ENCODE results near the gene SIAH3. TPM values are rescaled to one million over a fixed set of nuclear protein-coding genes. Genes with fewer than 3 reads are reported as not detected.

Gene SIAH3
- total and polyA plus RNA-seq, 8 donors, result 0.55 TPM; not detected in 7

DNA sequence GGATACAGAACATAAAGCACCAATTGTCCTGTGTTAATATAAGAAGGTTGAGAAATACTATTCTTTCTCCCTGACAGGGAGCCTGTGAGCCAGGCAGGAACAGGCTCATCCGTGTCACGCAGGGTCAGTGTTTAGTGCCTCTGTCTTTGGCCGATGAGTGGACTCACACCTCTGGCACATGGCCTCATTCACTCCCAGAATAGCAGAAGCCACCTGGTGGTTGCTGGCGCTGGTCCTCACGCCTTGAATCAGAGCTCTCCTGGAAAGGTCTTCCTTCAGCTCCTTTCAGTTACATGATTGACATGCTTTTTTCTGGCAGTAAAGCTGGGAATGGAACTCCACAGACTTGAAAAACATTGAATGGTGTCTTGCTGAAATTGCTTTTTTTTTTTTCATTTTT, 28.1 kb upstream of the SIAH3 start:
- H3K4me3 ChIP-seq, result no peak overlapping the region
- H3K9me3 ChIP-seq, result no peaks in the 10 kb centered on the region
- no peaks in the 10 kb centered on the region for H3K4me1 ChIP-seq
- DNase-seq, result peak; percentile 48
- TF ChIP-seq, protein P1, sequence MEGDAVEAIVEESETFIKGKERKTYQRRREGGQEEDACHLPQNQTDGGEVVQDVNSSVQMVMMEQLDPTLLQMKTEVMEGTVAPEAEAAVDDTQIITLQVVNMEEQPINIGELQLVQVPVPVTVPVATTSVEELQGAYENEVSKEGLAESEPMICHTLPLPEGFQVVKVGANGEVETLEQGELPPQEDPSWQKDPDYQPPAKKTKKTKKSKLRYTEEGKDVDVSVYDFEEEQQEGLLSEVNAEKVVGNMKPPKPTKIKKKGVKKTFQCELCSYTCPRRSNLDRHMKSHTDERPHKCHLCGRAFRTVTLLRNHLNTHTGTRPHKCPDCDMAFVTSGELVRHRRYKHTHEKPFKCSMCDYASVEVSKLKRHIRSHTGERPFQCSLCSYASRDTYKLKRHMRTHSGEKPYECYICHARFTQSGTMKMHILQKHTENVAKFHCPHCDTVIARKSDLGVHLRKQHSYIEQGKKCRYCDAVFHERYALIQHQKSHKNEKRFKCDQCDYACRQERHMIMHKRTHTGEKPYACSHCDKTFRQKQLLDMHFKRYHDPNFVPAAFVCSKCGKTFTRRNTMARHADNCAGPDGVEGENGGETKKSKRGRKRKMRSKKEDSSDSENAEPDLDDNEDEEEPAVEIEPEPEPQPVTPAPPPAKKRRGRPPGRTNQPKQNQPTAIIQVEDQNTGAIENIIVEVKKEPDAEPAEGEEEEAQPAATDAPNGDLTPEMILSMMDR (IDR thresholded peaks at IDR 0.05), result peak in 4 of 7 experiments; percentile 9 to 19 (median 12)
- no peak for TF ChIP-seq POLR2A (IDR thresholded peaks at IDR 0.05)
- no peak overlapping the region for H3K27ac ChIP-seq
- intact Hi-C loops (cut with DNase I; ENCODE audit: low total_unique reads), result no loop called here
- H3K36me3 ChIP-seq, result no peaks in the 10 kb centered on the region
- WGBS, 5 donors, result 33 to 44% (median 35%) methylated on average over 5 of the region's 5 CpGs
- H3K27me3 ChIP-seq, result peaks cover 0 to 7% (median 0%) of the 10 kb centered on the region in 3 donors

DNA sequence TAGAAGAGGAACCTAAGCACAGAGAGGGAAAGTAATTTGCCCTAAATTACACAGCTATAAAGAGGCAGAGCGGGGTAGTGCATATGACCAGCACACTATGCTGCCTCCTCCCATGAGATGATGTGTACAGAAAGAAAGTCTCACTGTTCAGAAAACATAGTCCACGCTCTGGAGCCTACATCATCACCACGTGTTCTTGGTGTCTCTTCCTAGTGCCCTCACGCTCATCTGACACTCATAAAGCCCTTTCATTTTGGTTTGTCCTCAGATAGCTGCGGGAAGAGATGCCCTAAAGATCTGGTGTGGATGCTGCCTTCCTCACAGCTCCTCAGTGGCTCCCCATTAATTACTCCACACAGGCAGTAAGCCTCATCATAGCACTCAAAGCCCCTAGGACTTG, 27.4 kb upstream of the SIAH3 start:
- Histone ChIP-seq H3K9me3 (no peaks in the 10 kb centered on the region), H3K27ac (no peak overlapping the region), H3K4me3 (no peak overlapping the region), H3K27me3 (peaks cover 0 to 7% (median 0%) of the 10 kb centered on the region in 3 donors), H3K36me3 (no peaks in the 10 kb centered on the region), H3K4me1 (no peaks in the 10 kb centered on the region)
- no peak for DNase-seq
- 88 to 93% (median 90%) methylated on average over 5 of the region's 5 CpGs for WGBS, 5 donors
- TF ChIP-seq POLR2A (IDR thresholded peaks at IDR 0.05) (no peak), EP300 (IDR thresholded peaks at IDR 0.05) (no peak), POLR2AphosphoS5 (IDR thresholded peaks at IDR 0.05) (no peak)
- TF ChIP-seq, protein P1 (IDR thresholded peaks at IDR 0.05), result no peak
- intact Hi-C loops (cut with DNase I; ENCODE audit: low total_unique reads), result no loop called here

DNA sequence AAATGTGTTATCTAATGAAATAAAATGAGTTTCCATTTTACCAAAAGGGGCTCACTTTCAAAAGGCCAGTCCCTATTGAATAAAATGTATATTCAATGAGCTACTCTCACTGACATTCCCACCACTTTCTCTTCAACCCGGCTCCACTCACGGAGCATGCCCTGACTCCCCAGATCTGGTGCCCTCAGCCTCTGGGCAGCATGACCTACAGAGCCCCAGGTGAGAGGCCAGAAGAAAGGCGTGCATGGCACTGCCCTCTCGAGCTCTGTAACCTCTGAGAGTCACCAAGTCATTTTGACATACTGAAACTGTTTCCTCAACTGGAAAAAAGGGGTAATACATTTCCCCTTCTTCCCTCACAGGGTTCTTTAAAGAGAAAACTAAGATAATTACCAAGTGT, 25.2 kb upstream of the SIAH3 start:
- intact Hi-C loops (cut with DNase I; ENCODE audit: low total_unique reads), result no loop called here
- no peak for TF ChIP-seq POLR2A (IDR thresholded peaks at IDR 0.05)
- TF ChIP-seq EP300 (IDR thresholded peaks at IDR 0.05), result no peak
- no peak for TF ChIP-seq POLR2AphosphoS5 (IDR thresholded peaks at IDR 0.05)
- TF ChIP-seq, protein P1 (IDR thresholded peaks at IDR 0.05), result no peak
- Histone ChIP-seq H3K4me3 (no peak overlapping the region), H3K27me3 (peaks cover 0 to 7% (median 0%) of the 10 kb centered on the region in 3 donors), H3K4me1 (no peaks in the 10 kb centered on the region), H3K27ac (no peak overlapping the region), H3K36me3 (no peaks in the 10 kb centered on the region), H3K9me3 (no peaks in the 10 kb centered on the region)
- no peak for DNase-seq
- WGBS, 5 donors, result 75 to 90% (median 82%) methylated on average over 4 of the region's 4 CpGs

DNA sequence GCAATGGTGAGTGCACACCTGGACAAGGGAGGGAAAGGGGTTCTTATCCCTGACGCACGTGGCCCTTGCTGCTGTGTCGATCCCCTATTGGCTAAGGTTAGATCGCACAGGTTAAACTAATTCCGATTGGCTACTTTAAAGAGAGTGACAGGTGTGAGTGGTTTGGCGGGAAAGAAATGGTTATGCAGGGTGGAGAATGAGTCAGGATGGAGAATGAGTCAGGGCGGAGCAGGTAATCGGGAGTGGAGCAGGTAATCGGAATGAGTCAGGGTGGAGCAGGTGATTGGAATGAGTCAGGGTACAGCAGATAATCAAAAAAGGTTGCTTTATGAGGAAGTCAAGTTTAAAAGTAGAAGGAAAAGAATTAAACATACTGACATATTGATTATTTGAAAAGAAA, 24.4 kb upstream of the SIAH3 start:
- DNase-seq, result no peak
- WGBS, 5 donors, result 79 to 86% (median 83%) methylated on average over 9 of the region's 9 CpGs
- no peak overlapping the region for H3K27ac ChIP-seq
- no peak overlapping the region for H3K4me3 ChIP-seq
- no peaks in the 10 kb centered on the region for H3K9me3 ChIP-seq
- H3K27me3 ChIP-seq, result peaks cover 0 to 7% (median 0%) of the 10 kb centered on the region in 3 donors
- H3K4me1 ChIP-seq, result no peaks in the 10 kb centered on the region
- intact Hi-C loops (cut with DNase I; ENCODE audit: low total_unique reads), result no loop called here
- no peak for TF ChIP-seq POLR2A (IDR thresholded peaks at IDR 0.05)
- no peak for TF ChIP-seq EP300 (IDR thresholded peaks at IDR 0.05)
- TF ChIP-seq, protein P1 (IDR thresholded peaks at IDR 0.05), result no peak
- no peak for TF ChIP-seq POLR2AphosphoS5 (IDR thresholded peaks at IDR 0.05)
- H3K36me3 ChIP-seq, result no peaks in the 10 kb centered on the region
